ENCODE results near the gene VBP1. TPM values are rescaled to one million over a fixed set of nuclear protein-coding genes. Genes with fewer than 3 reads are reported as not detected.

The VBP1 gene
- total RNA-seq: 60.2 and 85.3 TPM in 2 replicates

GRCh38 chrX:155216179-155216939 is at the start of gene VBP1:
Gene VBP1, plus strand, starts transcription at chrX:155216460. Its CDS starts 23 bp downstream, at chrX:155216483.

GRCh38 chrX:155263854-155264628 is 47.8 kb downstream of the VBP1 start, which contains the start of gene RAB39B:
Gene RAB39B, minus strand, starts transcription at chrX:155264491. Its CDS starts 203 bp downstream, at chrX:155264288.

Other genes with a start within 250 kb of the VBP1 start
- gene F8, start 193.7 kb upstream of the VBP1 start, total RNA-seq: 2.1 and 3.1 TPM in 2 replicates
- 35.7 and 66.9 TPM in 2 replicates for gene FUNDC2, start 189.6 kb upstream of the VBP1 start, total RNA-seq
- 17.3 and 22.8 TPM in 2 replicates for gene CMC4, start 145.3 kb upstream of the VBP1 start, total RNA-seq
- 3.7 and 4.5 TPM in 2 replicates for gene MTCP1, start 145.3 kb upstream of the VBP1 start, total RNA-seq
- gene BRCC3, start 145.0 kb upstream of the VBP1 start, total RNA-seq: 13.9 and 14.5 TPM in 2 replicates
- 0.05 TPM in 1 of 2 replicates, not detected in the other for gene RAB39B, start 48.0 kb downstream of the VBP1 start, total RNA-seq
- gene CLIC2, start 118.2 kb downstream of the VBP1 start, total RNA-seq: 6.9 and 9.5 TPM in 2 replicates
- not detected in 2 replicates for gene F8A2, start 165.6 kb downstream of the VBP1 start, total RNA-seq
- 5.9 and 6.1 TPM in 2 replicates for gene F8A3, start 242.2 kb downstream of the VBP1 start, total RNA-seq

Measured in mammary microvascular endothelial cell (primary cell).